GM12878 (cell line): Measurements from ENCODE around the gene PGK1. TPM values are rescaled to one million over a fixed set of nuclear protein-coding genes. Genes with fewer than 3 reads are reported as not detected.
"Not testable (repeated sequence)": the region's sequence is repeated elsewhere in the genome, so short reads cannot be mapped to it uniquely, and the experiment has no call there.

ENCODE experiments used
- ATAC-seq: fragments of 200-7000 bp; cut with Tn5 transposase; 3 replicates; pipeline ENCODE4 v1.9.1; 2020; ENCODE audit warnings: mild to moderate bottlenecking, moderate library complexity
- BruUV-seq: library from RNA; stranded (reverse); fragments of 400-500 nt; replicated peaks from 2 replicates; lab custom pipeline; 2021; lab: Mats Ljungman, UMichigan
- CTCF ChIA-PET: fragments of 300-600 bp; sonication (Branson Sonifier 250); formaldehyde crosslinking; extraction: SDS; loops from one replicate; lab custom pipeline; 2021; ENCODE audit warnings: inconsistent platforms; lab: Yijun Ruan, JAX
- POLR2A ChIA-PET: fragments of 350-600 bp; formaldehyde crosslinking; extraction: SDS; loops from one replicate; lab custom pipeline; 2021; ENCODE audit warnings: inconsistent platforms; lab: Charles Lee
- RAD21 ChIA-PET: fragments of 300-600 bp; sonication (Branson Sonifier 250); formaldehyde crosslinking; loops from one replicate; lab custom pipeline; 2023; ENCODE audit warnings: antibody characterized with exemption; ENCODE audit not compliant: unreplicated experiment; lab: Charles Lee
- SMC1A ChIA-PET: fragments of 300-600 bp; sonication (Branson Sonifier 250); formaldehyde crosslinking; loops from one replicate; lab custom pipeline; 2023; ENCODE audit not compliant: unreplicated experiment, uncharacterized antibody; lab: Charles Lee
- DNase-seq: peaks from one replicate; pipeline ENCODE4 v3.0.0-alpha.2; 2011; ENCODE audit warnings: low read depth, low spot score
- FAIRE-seq: peaks from 3 replicates; lab custom pipeline; 2011; peaks lifted over from hg19 to GRCh38; lab: Jason Lieb, UNC
- H2AFZ ChIP-seq: 2 replicates; pipeline ENCODE4 v1.6.0; 2011; ENCODE audit warnings: low read depth, low read length, control low read depth; ENCODE audit not compliant: control insufficient read depth
- H3K27ac ChIP-seq: 2 replicates; pipeline ENCODE4 v1.5.1; 2011; ENCODE audit warnings: control low read depth; ENCODE audit not compliant: control insufficient read depth, insufficient read depth
- H3K27me3 ChIP-seq, 2 experiments: replicated peaks in 1 of 2; 2 replicates each; pipeline versions ENCODE4 v1.6.0 to v1.6.1; 2011; ENCODE audit warnings: low read length in 1 of 2; ENCODE audit not compliant: control insufficient read depth in 2 of 2, insufficient read depth in 2 of 2
- H3K36me3 ChIP-seq, 2 experiments: 2 replicates each; pipeline ENCODE4 v1.5.1; 2011; ENCODE audit warnings: low read length in 1 of 2; ENCODE audit not compliant: control insufficient read depth in 2 of 2, insufficient read depth in 2 of 2
- H3K4me1 ChIP-seq: 2 replicates; pipeline ENCODE4 v1.6.1; 2011; ENCODE audit warnings: mild to moderate bottlenecking, low read length, moderate library complexity, mixed read lengths; ENCODE audit not compliant: control insufficient read depth, insufficient read depth
- H3K4me2 ChIP-seq: 2 replicates; pipeline ENCODE4 v1.6.0; 2011; ENCODE audit warnings: control low read depth; ENCODE audit not compliant: control insufficient read depth, insufficient read depth
- H3K4me3 ChIP-seq: fragments of 200-600 bp; sonication (generic); 2 replicates; pipeline ENCODE4 v1.5.1; 2016
- H3K79me2 ChIP-seq: 2 replicates; pipeline ENCODE4 v1.6.0; 2011; ENCODE audit warnings: low read length; ENCODE audit not compliant: control insufficient read depth, insufficient read depth
- H3K9ac ChIP-seq: 2 replicates; pipeline ENCODE4 v1.8.0; 2011; ENCODE audit warnings: low read length, control low read depth, mixed read lengths; ENCODE audit not compliant: control insufficient read depth, insufficient read depth
- H3K9me3 ChIP-seq: replicated peaks from 3 replicates; pipeline ENCODE4 v1.5.1; 2011; ENCODE audit warnings: mild to moderate bottlenecking, low read length; ENCODE audit not compliant: control insufficient read depth, insufficient read depth
- H4K20me1 ChIP-seq: 2 replicates; pipeline ENCODE4 v1.6.0; 2011; ENCODE audit not compliant: control insufficient read depth, insufficient read depth
- WGBS: methylation state at CpG from one replicate; pipeline ENCODE4 v1.1.6; 2016; ENCODE audit warnings: low lambda C conversion rate; ENCODE audit not compliant: insufficient replicate concordance, insufficient coverage; ENCODE audit errors: missing lambda C conversion rate; 5-methylcytosine and 5-hydroxymethylcytosine counted together
- in situ Hi-C: fragments of 300-500 bp; cut with MboI; formaldehyde crosslinking; loops from 9 replicates; pipeline ENCODE4 v1.14.3; 2018; ENCODE audit warnings: mixed read lengths
- intact Hi-C: fragments of 100-400 bp; cut with micrococcal nuclease; formaldehyde crosslinking; loops from one replicate; pipeline ENCODE4 v1.14.2; 2022; ENCODE audit not compliant: unreplicated experiment
- polyA plus RNA-seq, 11 experiments: library from polyadenylated mRNA; depleted of rRNA in 4 of 11; unstranded in 6 of 11; stranded (reverse) in 5 of 11; fragments of >200 nt; fragmentation: Nextera tagmentation in 4 of 11; fragmentation: Illumina TruSeq in 1 of 11; extraction: Ambion mirVana in 4 of 11; extraction: Trizol in 1 of 11; gene quantifications; 1 replicate in 1 of 11; 2 replicates in 10 of 11; pipeline versions ENCODE4 v1.2.1 to v1.2.3, GENCODE V29; 2011 to 2016; ENCODE audit warnings: inconsistent platforms in 2 of 11, missing spikeins in 2 of 11, low read depth in 1 of 11
- total RNA-seq, 4 experiments: library from RNA; depleted of rRNA in 3 of 4; stranded (reverse); fragments of >200 nt in 3 of 4; fragmentation: Illumina TruSeq in 1 of 4; extraction: Trizol in 1 of 4; gene quantifications; 2 replicates each; pipeline versions ENCODE4 v1.2.1 to v1.2.3, GENCODE V29; 2013 to 2021

Gene PGK1
- total and polyA plus RNA-seq, 10 of the 15 experiments (the other 5 are each of a cell fraction or from before 2014, with no cell fraction given): 370 to 1,825 (median 629) TPM

DNA sequence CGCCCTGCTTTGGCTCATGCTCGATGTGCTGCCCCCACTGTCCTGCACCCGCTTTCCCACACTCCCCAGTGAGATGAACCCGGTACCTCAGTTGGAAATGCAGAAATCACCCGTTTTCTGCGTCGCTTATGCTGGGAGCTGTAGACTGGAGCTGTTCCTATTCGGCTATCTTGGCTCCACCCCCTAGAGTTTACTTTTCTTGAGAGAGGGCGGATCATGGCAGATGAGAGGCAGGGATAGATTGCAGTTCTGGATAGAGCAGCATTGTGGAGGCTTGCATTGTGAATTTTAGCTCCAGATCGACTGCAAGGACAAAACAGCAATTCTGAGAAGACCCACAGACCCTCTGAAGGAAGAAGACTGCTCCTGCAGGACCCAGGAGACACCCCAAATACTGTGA is 53.8 kb downstream of the PGK1 start:
- H3K79me2 ChIP-seq, H3K4me3 ChIP-seq, H3K36me3 ChIP-seq, H2AFZ ChIP-seq, H3K9me3 ChIP-seq, BruUV-seq, DNase-seq, H3K4me1 ChIP-seq, RAD21 ChIA-PET, FAIRE-seq, in situ Hi-C loops, H4K20me1 ChIP-seq, H3K4me2 ChIP-seq, ATAC-seq, H3K9ac ChIP-seq, POLR2A ChIA-PET, H3K27ac ChIP-seq, H3K27me3 ChIP-seq, CTCF ChIA-PET, intact Hi-C loops: not testable (repeated sequence)
- 32% methylated on average over 10 of the region's 10 CpGs for WGBS
- SMC1A ChIA-PET: interaction anchor here (1.2 kb wide), 1 partner anchor 14 kb away, joined by 3 read pairs; no protein-coding TSS in a partner anchor

DNA sequence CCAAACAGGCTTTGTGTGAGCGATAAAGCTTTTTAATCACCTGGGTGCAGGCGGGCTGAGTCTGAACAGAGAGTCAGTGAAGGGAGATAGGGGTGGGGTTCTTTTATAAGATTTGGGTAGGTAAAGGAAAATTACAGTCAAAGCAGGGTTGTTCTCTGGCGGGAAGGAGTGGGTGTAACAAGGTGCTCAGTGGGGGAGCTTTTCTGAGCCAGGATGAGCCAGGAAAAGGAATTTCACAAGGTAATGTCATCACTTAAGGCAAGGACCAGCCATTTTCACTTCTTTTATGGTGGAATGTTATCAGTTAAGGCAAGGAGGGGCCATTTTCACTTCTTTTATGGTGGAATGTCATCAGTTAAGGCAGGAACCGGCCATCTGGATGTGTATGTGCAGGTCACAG is 56.7 kb downstream of the PGK1 start:
- DNase-seq, FAIRE-seq, H3K27me3 ChIP-seq, H3K9me3 ChIP-seq, H3K4me3 ChIP-seq, H2AFZ ChIP-seq, intact Hi-C loops, H3K4me2 ChIP-seq, CTCF ChIA-PET, H3K9ac ChIP-seq, ATAC-seq, POLR2A ChIA-PET, RAD21 ChIA-PET, H4K20me1 ChIP-seq, H3K4me1 ChIP-seq, H3K27ac ChIP-seq, BruUV-seq, H3K36me3 ChIP-seq, in situ Hi-C loops, H3K79me2 ChIP-seq: not testable (repeated sequence)
- SMC1A ChIA-PET: interaction anchor here (1.6 kb wide), 1 partner anchor 8 kb away, joined by 3 read pairs; no protein-coding TSS in a partner anchor
- 50% methylated on average over 4 of the region's 4 CpGs for WGBS

DNA sequence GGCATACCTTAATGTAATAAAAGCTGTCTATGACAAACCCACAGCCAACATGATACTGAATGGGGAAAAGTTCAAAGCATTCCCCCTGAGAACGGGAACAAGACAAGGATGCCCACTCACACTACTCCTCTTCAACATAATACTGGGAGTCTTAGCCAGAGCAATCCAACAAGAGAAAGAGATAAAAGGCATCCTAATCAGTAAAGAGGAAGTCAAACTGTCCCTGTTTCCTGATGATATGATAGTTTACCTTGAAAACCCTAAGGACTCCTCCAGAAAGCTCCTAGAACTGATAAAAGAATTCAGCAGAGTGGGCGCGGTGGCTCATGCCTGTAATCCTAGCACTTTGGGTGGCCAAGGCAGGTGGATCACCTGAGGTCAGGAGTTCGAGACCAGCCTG is 59.1 kb downstream of the PGK1 start:
- H4K20me1 ChIP-seq, H3K4me1 ChIP-seq, RAD21 ChIA-PET, H3K4me3 ChIP-seq, POLR2A ChIA-PET, H3K27ac ChIP-seq, CTCF ChIA-PET, H3K27me3 ChIP-seq, FAIRE-seq, H2AFZ ChIP-seq, DNase-seq, H3K9me3 ChIP-seq, H3K9ac ChIP-seq, ATAC-seq, BruUV-seq, H3K4me2 ChIP-seq, H3K36me3 ChIP-seq, H3K79me2 ChIP-seq, intact Hi-C loops, in situ Hi-C loops: not testable (repeated sequence)
- 59% methylated on average over 4 of the region's 4 CpGs for WGBS
- SMC1A ChIA-PET: interaction anchor here (0.7 kb wide), 1 partner anchor 363 kb away, joined by 3 read pairs; no protein-coding TSS in a partner anchor
